ENCODE results near the gene ZNF202. TPM values are rescaled to one million over a fixed set of nuclear protein-coding genes. Genes with fewer than 3 reads are reported as not detected.
A peak's percentile ranks its signal among the peaks of the same experiment; 100 is the strongest.

The ZNF202 gene
- total RNA-seq, 1 donor from 2014 or later: 27.8 TPM

GRCh38 chr11:123742724-123743120, 1.3 kb upstream of the ZNF202 start:
- Mint-ChIP-seq H3K27ac (no peak overlapping the region), H3K36me3 (ENCODE audit: low read depth) (peaks cover 30% of the 10 kb centered on the region), H3K9me3 (no peaks in the 10 kb centered on the region), H3K4me3 (no peak overlapping the region), H3K4me1 (peaks cover 27% of the 10 kb centered on the region), H3K27me3 (peaks cover 10% of the 10 kb centered on the region)
- DNase-seq (no peak), ATAC-seq (ENCODE audit: low read depth) (no peak)
- TF ChIP-seq CTCF (IDR thresholded peaks at IDR 0.05): no peak
- intact Hi-C loops (cut with micrococcal nuclease): no loop called here
- POLR2A ChIA-PET: no interaction called here
- CTCF ChIA-PET: no interaction called here

DNA sequence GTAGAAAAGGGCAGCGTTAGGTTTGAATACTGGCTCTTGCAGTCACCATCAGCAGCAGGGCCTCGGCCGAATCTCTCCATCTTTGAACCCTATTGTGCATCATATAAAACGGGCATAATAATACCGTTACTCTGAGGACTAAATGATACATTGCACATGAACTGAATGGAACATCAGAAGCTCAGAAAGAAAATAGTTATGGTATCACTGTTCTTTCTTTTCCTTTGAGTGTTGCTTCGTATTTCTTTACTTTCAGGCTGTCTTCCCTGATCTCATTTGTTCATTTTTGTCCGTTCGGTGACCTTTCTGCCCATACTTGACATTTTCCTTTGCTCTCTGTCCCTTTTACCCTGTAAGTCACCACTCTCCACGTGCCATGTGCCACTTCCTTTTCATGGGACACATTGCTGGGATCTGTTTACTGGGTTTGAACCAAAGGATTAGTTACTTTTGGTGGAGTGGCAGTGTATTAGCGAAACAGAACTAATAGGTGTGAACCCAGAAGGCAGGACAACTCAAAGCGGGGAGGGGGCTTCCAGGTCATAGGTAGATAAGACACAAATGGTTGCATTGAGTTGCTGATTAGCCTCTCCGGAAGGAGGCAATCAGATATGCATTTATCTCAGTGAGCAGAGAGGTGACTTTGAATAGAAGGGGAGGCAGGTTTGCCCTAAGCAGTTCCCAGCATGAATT, 717 bp upstream of the ZNF202 start:
- Mint-ChIP-seq H3K9me3 (no peaks in the 10 kb centered on the region), H3K4me3 (peak overlapping the region; percentile 88), H3K4me1 (peaks cover 30% of the 10 kb centered on the region), H3K36me3 (ENCODE audit: low read depth) (peaks cover 35% of the 10 kb centered on the region), H3K27me3 (peaks cover 7% of the 10 kb centered on the region), H3K27ac (peak overlapping the region; percentile 90)
- DNase-seq: no peak
- intact Hi-C loops (cut with micrococcal nuclease): no loop called here
- ATAC-seq (ENCODE audit: low read depth): no peak
- CTCF ChIA-PET: no interaction called here
- POLR2A ChIA-PET: interaction anchor here (1.2 kb wide), 1 partner anchor 14 kb away, joined by 3 read pairs; no protein-coding TSS in a partner anchor
- TF ChIP-seq CTCF (IDR thresholded peaks at IDR 0.05): no peak

GRCh38 chr11:123740787-123741158, 687 bp downstream of the ZNF202 start:
- Mint-ChIP-seq H3K4me3 (peak overlapping the region; percentile 88), H3K9me3 (no peaks in the 10 kb centered on the region), H3K36me3 (ENCODE audit: low read depth) (peaks cover 45% of the 10 kb centered on the region), H3K27me3 (peaks cover 3% of the 10 kb centered on the region), H3K27ac (peak overlapping the region; percentile 90), H3K4me1 (peaks cover 30% of the 10 kb centered on the region)
- DNase-seq: no peak
- TF ChIP-seq CTCF (IDR thresholded peaks at IDR 0.05): no peak
- intact Hi-C loops (cut with micrococcal nuclease): loop anchor here (1.0 to 2.0 kb wide), 2 partner anchors 678 to 1212 kb away; partner anchors contain the start of gene HSPA8
- no peak for ATAC-seq (ENCODE audit: low read depth)
- POLR2A ChIA-PET: interaction anchor here (0.7 to 1.2 kb wide), 3 partner anchors 14 to 679 kb away, joined by 3 to 5 read pairs (median 4); partner anchors contain the start of gene HSPA8
- CTCF ChIA-PET: no interaction called here

DNA sequence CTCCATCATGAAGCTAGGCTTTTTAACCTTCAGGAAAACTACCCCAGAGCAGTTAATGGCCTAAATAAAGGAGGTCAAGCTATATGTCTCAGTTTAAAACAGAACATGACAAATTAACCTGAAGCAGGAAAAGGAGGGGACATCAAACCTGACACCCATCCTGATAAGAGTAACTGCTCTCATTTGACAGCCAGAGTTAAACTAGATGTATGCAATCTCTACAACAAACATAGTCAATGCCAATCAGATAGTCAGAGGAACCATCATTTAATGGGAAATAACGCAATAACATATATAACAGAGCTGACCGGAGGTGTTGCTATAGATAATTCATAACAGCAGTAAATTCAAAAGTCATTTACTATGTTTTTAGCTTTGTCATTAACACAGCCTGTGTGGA, 3.1 kb downstream of the ZNF202 start:
- DNase-seq (no peak), ATAC-seq (ENCODE audit: low read depth) (no peak)
- H3K36me3 Mint-ChIP-seq (ENCODE audit: low read depth): peaks cover 45% of the 10 kb centered on the region
- no peaks in the 10 kb centered on the region for H3K27me3 Mint-ChIP-seq
- H3K27ac Mint-ChIP-seq: no peak overlapping the region
- ChIA-PET CTCF (interaction anchor here (1.0 kb wide), 1 partner anchor 628 kb away, joined by 4 read pairs; no protein-coding TSS in a partner anchor), POLR2A (no interaction called here)
- intact Hi-C loops (cut with micrococcal nuclease): loop anchor here (10.0 kb wide), 1 partner anchor 886 kb away; the partner anchor contains the start of gene TBRG1
- H3K4me1 Mint-ChIP-seq: peaks cover 30% of the 10 kb centered on the region
- no peak for TF ChIP-seq CTCF (IDR thresholded peaks at IDR 0.05)
- H3K9me3 Mint-ChIP-seq: no peaks in the 10 kb centered on the region
- H3K4me3 Mint-ChIP-seq: no peak overlapping the region

DNA sequence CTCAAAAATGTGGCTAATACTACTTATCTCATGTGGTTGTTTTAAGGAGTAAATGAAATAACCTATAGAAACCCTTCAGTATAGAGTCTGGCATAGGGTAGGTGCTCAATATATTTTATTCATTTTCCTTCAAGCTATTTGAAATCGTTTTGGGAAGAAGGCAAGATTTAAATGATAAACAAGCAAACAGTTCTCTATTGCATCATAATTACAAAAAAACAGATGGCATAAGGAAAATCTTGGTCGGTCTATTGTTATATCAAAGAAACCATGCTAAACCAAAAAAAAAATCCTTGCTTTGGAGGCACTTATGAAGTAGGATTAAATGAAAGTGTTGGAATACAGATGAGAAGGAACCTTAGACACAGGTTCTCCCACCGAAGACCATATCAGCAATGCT, 4.7 kb downstream of the ZNF202 start:
- ChIA-PET POLR2A (no interaction called here), CTCF (no interaction called here)
- Mint-ChIP-seq H3K4me1 (peaks cover 22% of the 10 kb centered on the region), H3K36me3 (ENCODE audit: low read depth) (peaks cover 43% of the 10 kb centered on the region), H3K27me3 (no peaks in the 10 kb centered on the region), H3K9me3 (no peaks in the 10 kb centered on the region), H3K4me3 (no peak overlapping the region), H3K27ac (no peak overlapping the region)
- ATAC-seq (ENCODE audit: low read depth) (no peak), DNase-seq (no peak)
- no peak for TF ChIP-seq CTCF (IDR thresholded peaks at IDR 0.05)
- intact Hi-C loops (cut with micrococcal nuclease): loop anchor here (10.0 kb wide), 1 partner anchor 888 kb away; the partner anchor contains the start of gene TBRG1

Data from activated B cell treated with CpG ODN at 0.5 μM for 24 hours (primary cell).